GM21526 (cell line): ENCODE results near the gene RPA1.
"Not testable (repeated sequence)": the region's sequence is repeated elsewhere in the genome, so short reads cannot be mapped to it uniquely, and the experiment has no call there.

Experiments used
- ATAC-seq: cut with Tn5 transposase; IDR thresholded peaks from one replicate; pipeline ENCODE4 v1.9.1; 2021; ENCODE audit warnings: moderate library complexity; ENCODE audit not compliant: unreplicated experiment, low FRiP score

The RPA1 gene

GRCh38 chr17:1810450-1811103, 19.2 kb upstream of the RPA1 start:
- no peak for ATAC-seq

GRCh38 chr17:1813088-1813487, 16.7 kb upstream of the RPA1 start:
- no peak for ATAC-seq

- no peak for ATAC-seq
Measured at GRCh38 chr17:1820528-1821252, 9.1 kb upstream of the RPA1 start.

GRCh38 chr17:1829216-1829591, 601 bp upstream of the RPA1 start:
- no peak for ATAC-seq

- no peak for ATAC-seq
Measured at GRCh38 chr17:1830288-1830687, 483 bp downstream of the RPA1 start.

GRCh38 chr17:1834380-1835149, 4.8 kb downstream of the RPA1 start:
- no peak for ATAC-seq

GRCh38 chr17:1839516-1839915, 9.7 kb downstream of the RPA1 start:
- no peak for ATAC-seq

GRCh38 chr17:1843947-1844346, 14.1 kb downstream of the RPA1 start:
- no peak for ATAC-seq

GRCh38 chr17:1847191-1847590, 17.4 kb downstream of the RPA1 start:
- no peak for ATAC-seq

GRCh38 chr17:1852327-1852726, 22.5 kb downstream of the RPA1 start:
- no peak for ATAC-seq

- no peak for ATAC-seq
Measured at GRCh38 chr17:1853698-1854097, 23.9 kb downstream of the RPA1 start.

GRCh38 chr17:1856462-1856861, 26.7 kb downstream of the RPA1 start:
- not testable (repeated sequence) for ATAC-seq

- no peak for ATAC-seq
Measured at GRCh38 chr17:1860978-1861377, 31.2 kb downstream of the RPA1 start.

GRCh38 chr17:1861391-1862010, 31.7 kb downstream of the RPA1 start:
- ATAC-seq: no peak

GRCh38 chr17:1865252-1866037, 35.6 kb downstream of the RPA1 start:
- no peak for ATAC-seq

GRCh38 chr17:1867307-1867706, 37.5 kb downstream of the RPA1 start:
- no peak for ATAC-seq

- ATAC-seq: no peak
Measured at GRCh38 chr17:1868090-1868489, 38.3 kb downstream of the RPA1 start.

- no peak for ATAC-seq
Measured at GRCh38 chr17:1870592-1870991, 40.8 kb downstream of the RPA1 start.

- no peak for ATAC-seq
Measured at GRCh38 chr17:1871756-1872155, 42.0 kb downstream of the RPA1 start.

- no peak for ATAC-seq
Measured at GRCh38 chr17:1872254-1872653, 42.4 kb downstream of the RPA1 start.
